OCI-LY1 (cell line): ENCODE results near the gene RNGTT.

Experiments used
- H2AFZ ChIP-seq: fragments of 200-600 bp; sonication (generic), shearing (Covaris generic); 2 replicates; pipeline ENCODE4 v1.6.0; 2014; ENCODE audit warnings: antibody characterized with exemption, mild to moderate bottlenecking, low read length
- H3F3A ChIP-seq: fragments of 200-600 bp; sonication (generic), shearing (Covaris generic); 2 replicates; pipeline ENCODE4 v1.6.0; 2014; ENCODE audit warnings: mild to moderate bottlenecking, antibody characterized with exemption, low read length, moderate library complexity; ENCODE audit not compliant: insufficient read depth
- H3K27ac ChIP-seq: fragments of 200-600 bp; sonication (generic); 2 replicates; pipeline ENCODE4 v1.5.1; 2014; ENCODE audit warnings: low read length, mixed run types, mild to moderate bottlenecking, low read depth; ENCODE audit not compliant: poor library complexity, severe bottlenecking
- H3K27me3 ChIP-seq: fragments of 200-600 bp; sonication (generic); 2 replicates; pipeline ENCODE4 v1.6.0; 2014; ENCODE audit warnings: antibody characterized with exemption, mild to moderate bottlenecking, low read length, moderate library complexity; ENCODE audit not compliant: insufficient read depth
- H3K36me3 ChIP-seq: fragments of 200-600 bp; sonication (generic); 2 replicates; pipeline ENCODE4 v1.6.1; 2014; ENCODE audit warnings: mild to moderate bottlenecking, antibody characterized with exemption, low read length, moderate library complexity, mixed read lengths; ENCODE audit not compliant: insufficient read depth
- H3K4me1 ChIP-seq: fragments of 200-600 bp; sonication (generic); 2 replicates; pipeline ENCODE4 v1.5.1; 2014; ENCODE audit warnings: mild to moderate bottlenecking, low read length, moderate library complexity; ENCODE audit not compliant: insufficient read depth, severe bottlenecking
- H3K4me2 ChIP-seq: fragments of 200-600 bp; sonication (generic), shearing (Covaris generic); 2 replicates; pipeline ENCODE4 v1.6.1; 2014; ENCODE audit warnings: low read length
- H3K4me3 ChIP-seq: fragments of 200-600 bp; sonication (generic); 2 replicates; pipeline ENCODE4 v1.5.1; 2014; ENCODE audit warnings: low read length, low read depth, mild to moderate bottlenecking, mixed read lengths; ENCODE audit not compliant: poor library complexity, severe bottlenecking
- H3K79me2 ChIP-seq: fragments of 200-600 bp; shearing (Covaris generic); 2 replicates; pipeline ENCODE4 v1.6.1; 2016; ENCODE audit warnings: mixed run types, low read length, mixed read lengths; ENCODE audit not compliant: insufficient read depth
- H3K9ac ChIP-seq: fragments of 200-600 bp; sonication (generic), shearing (Covaris generic); 2 replicates; pipeline ENCODE4 v1.6.1; 2014; ENCODE audit warnings: mild to moderate bottlenecking, low read length, mixed read lengths
- H3K9me2 ChIP-seq: fragments of 200-600 bp; sonication (generic), shearing (Covaris generic); 2 replicates; pipeline ENCODE4 v1.6.1; 2014; ENCODE audit warnings: low read depth, mild to moderate bottlenecking, low read length, mixed read lengths
- H3K9me3 ChIP-seq: fragments of 200-600 bp; shearing (Covaris generic); 2 replicates; pipeline ENCODE4 v1.6.1; 2014; ENCODE audit warnings: low read length, mixed read lengths
- H4K20me1 ChIP-seq: fragments of 200-600 bp; sonication (generic), shearing (Covaris generic); 2 replicates; pipeline ENCODE4 v1.6.0; 2016; ENCODE audit warnings: mild to moderate bottlenecking, low read length; ENCODE audit not compliant: insufficient read depth
- EZH2 ChIP-seq: fragments of 200-600 bp; sonication (generic), shearing (Covaris generic); IDR thresholded peaks from 2 replicates; pipeline ENCODE4 v1.8.0; 2017; ENCODE audit warnings: borderline replicate concordance, mixed run types, mild to moderate bottlenecking, antibody characterized with exemption, low read length, moderate library complexity, mixed read lengths
- TF ChIP-seq, protein P1 (sequence below): fragments of 200-600 bp; sonication (generic), shearing (Covaris generic); IDR thresholded peaks from 2 replicates; pipeline ENCODE4 v1.5.1; 2017; ENCODE audit warnings: mild to moderate bottlenecking, antibody characterized with exemption, low read length, moderate library complexity, mixed read lengths

RNGTT gene

DNA sequence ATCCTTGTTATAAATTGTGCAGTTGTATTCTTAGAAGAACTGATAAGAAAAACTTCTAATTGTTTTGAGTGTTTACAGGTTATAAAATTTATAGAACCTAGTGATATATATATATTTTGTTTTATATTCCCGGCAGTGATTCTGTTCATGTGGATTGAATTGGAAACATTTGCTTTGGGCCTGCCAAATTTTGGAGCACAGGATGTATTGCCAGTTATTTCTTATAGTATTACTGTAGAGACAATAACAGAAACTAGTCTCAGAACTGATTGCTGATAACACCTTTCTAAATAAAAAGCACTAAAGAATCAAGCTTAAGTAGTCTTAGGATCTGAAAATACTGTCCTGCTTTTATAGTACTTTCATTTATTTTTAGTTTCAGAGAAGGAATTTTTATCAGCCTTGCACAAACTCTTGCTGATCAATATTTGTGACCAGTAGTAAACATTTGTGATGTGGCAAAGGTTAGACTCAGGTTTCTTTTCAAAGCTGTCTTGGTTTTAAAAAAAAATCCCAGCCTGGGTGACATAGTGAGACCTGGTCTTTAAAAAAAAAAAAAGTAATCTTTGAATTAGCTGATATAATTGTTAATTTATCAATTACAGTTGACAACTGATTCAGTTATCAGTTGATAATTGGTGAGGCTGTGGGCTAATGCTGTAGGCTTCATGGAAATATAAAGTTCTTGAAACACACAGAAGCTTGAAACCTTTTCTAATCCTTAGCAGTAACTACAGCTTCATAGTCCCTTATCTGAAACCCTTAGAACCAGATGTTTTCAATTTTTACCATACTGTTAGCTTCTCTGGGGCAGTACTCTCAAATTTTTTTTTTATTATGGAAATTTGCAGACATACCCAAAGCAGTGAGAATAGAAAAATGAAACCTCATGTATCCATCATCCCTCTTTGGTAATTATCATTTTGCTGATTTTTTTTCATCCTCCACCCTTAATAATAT, 42.4 kb downstream of the RNGTT start:
- H3K27ac ChIP-seq, result no peak overlapping the region
- no peaks in the 10 kb centered on the region for H3K27me3 ChIP-seq
- no peaks in the 10 kb centered on the region for H3F3A ChIP-seq
- no peaks in the 10 kb centered on the region for H3K9me2 ChIP-seq
- H3K9ac ChIP-seq, result no peak overlapping the region
- no peaks in the 10 kb centered on the region for H4K20me1 ChIP-seq
- H2AFZ ChIP-seq, result no peak overlapping the region
- TF ChIP-seq, protein P1, sequence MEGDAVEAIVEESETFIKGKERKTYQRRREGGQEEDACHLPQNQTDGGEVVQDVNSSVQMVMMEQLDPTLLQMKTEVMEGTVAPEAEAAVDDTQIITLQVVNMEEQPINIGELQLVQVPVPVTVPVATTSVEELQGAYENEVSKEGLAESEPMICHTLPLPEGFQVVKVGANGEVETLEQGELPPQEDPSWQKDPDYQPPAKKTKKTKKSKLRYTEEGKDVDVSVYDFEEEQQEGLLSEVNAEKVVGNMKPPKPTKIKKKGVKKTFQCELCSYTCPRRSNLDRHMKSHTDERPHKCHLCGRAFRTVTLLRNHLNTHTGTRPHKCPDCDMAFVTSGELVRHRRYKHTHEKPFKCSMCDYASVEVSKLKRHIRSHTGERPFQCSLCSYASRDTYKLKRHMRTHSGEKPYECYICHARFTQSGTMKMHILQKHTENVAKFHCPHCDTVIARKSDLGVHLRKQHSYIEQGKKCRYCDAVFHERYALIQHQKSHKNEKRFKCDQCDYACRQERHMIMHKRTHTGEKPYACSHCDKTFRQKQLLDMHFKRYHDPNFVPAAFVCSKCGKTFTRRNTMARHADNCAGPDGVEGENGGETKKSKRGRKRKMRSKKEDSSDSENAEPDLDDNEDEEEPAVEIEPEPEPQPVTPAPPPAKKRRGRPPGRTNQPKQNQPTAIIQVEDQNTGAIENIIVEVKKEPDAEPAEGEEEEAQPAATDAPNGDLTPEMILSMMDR, result no peak
- no peak for TF ChIP-seq EZH2
- H3K4me3 ChIP-seq, result no peak overlapping the region
- H3K9me3 ChIP-seq, result no peaks in the 10 kb centered on the region
- H3K36me3 ChIP-seq, result peaks cover 33% of the 10 kb centered on the region
- H3K4me2 ChIP-seq, result no peak overlapping the region
- no peaks in the 10 kb centered on the region for H3K79me2 ChIP-seq
- H3K4me1 ChIP-seq, result no peaks in the 10 kb centered on the region

DNA sequence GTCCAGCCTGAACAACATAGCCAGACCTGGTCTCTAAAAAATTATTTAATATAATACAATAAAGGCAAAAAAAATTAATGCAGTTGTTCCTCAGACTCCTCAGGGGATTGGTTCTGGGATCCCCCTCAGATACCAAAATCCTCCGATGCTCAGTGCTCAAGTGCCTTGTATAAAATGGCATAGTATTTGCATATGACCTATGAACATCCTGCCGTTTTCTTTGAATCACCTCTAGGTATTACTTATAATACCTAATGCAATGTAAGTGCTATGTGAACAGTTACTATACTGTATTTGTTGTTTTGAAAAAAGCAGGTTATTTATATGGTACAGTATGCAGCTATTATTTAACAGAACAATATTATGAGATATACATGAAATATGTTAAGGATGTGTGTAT, 43.3 kb downstream of the RNGTT start:
- TF ChIP-seq, protein P1, result no peak
- no peak for TF ChIP-seq EZH2
- Histone ChIP-seq H3K9me2 (no peaks in the 10 kb centered on the region), H4K20me1 (no peaks in the 10 kb centered on the region), H3K79me2 (no peaks in the 10 kb centered on the region), H3K27ac (no peak overlapping the region), H3F3A (no peaks in the 10 kb centered on the region), H3K9me3 (no peaks in the 10 kb centered on the region), H3K27me3 (no peaks in the 10 kb centered on the region), H2AFZ (no peak overlapping the region), H3K4me3 (no peak overlapping the region), H3K4me1 (no peaks in the 10 kb centered on the region), H3K4me2 (no peak overlapping the region), H3K9ac (no peak overlapping the region), H3K36me3 (peaks cover 32% of the 10 kb centered on the region)

DNA sequence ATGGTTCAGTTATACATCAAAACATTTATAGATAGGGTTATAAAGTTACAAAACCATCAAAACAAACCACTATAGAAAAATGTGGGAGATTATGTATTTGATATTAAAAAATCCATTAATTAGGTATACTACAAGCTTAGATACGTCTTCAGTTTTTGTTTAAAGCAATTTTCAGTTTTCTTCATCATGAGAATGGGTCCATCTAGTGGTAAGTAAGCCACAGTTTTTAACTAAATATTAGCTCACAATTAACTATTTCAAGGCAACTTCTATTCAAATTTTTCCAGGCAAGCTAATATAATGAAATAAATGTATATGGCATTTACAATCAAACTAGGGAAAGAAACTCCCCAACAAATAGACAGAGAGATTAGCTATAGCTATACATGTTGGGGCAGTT, 44.4 kb downstream of the RNGTT start:
- H3K79me2 ChIP-seq, result no peaks in the 10 kb centered on the region
- H3F3A ChIP-seq, result no peaks in the 10 kb centered on the region
- H3K9ac ChIP-seq, result no peak overlapping the region
- no peaks in the 10 kb centered on the region for H3K27me3 ChIP-seq
- no peak overlapping the region for H3K4me2 ChIP-seq
- no peaks in the 10 kb centered on the region for H3K9me2 ChIP-seq
- no peaks in the 10 kb centered on the region for H3K4me1 ChIP-seq
- no peak overlapping the region for H2AFZ ChIP-seq
- no peaks in the 10 kb centered on the region for H3K9me3 ChIP-seq
- no peak for TF ChIP-seq EZH2
- TF ChIP-seq, protein P1, result peak; percentile 44; the same call in 1 of the 2 replicates
- H3K4me3 ChIP-seq, result no peak overlapping the region
- H4K20me1 ChIP-seq, result no peaks in the 10 kb centered on the region
- H3K27ac ChIP-seq, result no peak overlapping the region
- peaks cover 31% of the 10 kb centered on the region for H3K36me3 ChIP-seq
